ENCODE measurements around the gene ARHGAP27. TPM values are rescaled to one million over a fixed set of nuclear protein-coding genes. Genes with fewer than 3 reads are reported as not detected.

ARHGAP27 gene
- total RNA-seq, 1 experiment from 2014 or later = 0.17 TPM

- no TSS peak for BruUV-seq (replicated peaks)
- POLR2A ChIA-PET (ENCODE audit: low non-redundant PET) = no interaction called here
- intact Hi-C loops (cut with micrococcal nuclease; ENCODE audit: unreplicated experiment) = no loop called here
- H3K9me3 ChIP-seq (ENCODE audit: low read depth, low read length, poor library complexity, severe bottlenecking) = no peaks in the 10 kb centered on the region
- DNase-seq (ENCODE audit: low spot score) = no peak
- H3K4me1 ChIP-seq (ENCODE audit: insufficient read depth, low read length, poor library complexity, severe bottlenecking) = no peaks in the 10 kb centered on the region
- H3K36me3 ChIP-seq (ENCODE audit: insufficient read depth, low read length, poor library complexity, severe bottlenecking) = no peaks in the 10 kb centered on the region
- no peaks in the 10 kb centered on the region for H3K27me3 ChIP-seq (replicated peaks; ENCODE audit: insufficient read depth, low read depth, low read length, poor library complexity)
- CTCF ChIA-PET = no interaction called here
- no peak overlapping the region for H3K4me3 ChIP-seq (ENCODE audit: low read depth, low read length, poor library complexity, severe bottlenecking)
- no peak overlapping the region for H3K27ac ChIP-seq (ENCODE audit: low read depth, low read length, poor library complexity, severe bottlenecking)
- TF ChIP-seq CTCF (conservative IDR thresholded peaks at IDR 0.05; ENCODE audit: low read depth, low read length) = no peak
- no peak for TF ChIP-seq EZH2 (IDR thresholded peaks at IDR 0.05; ENCODE audit: borderline replicate concordance, low read depth, low read length, poor library complexity, severe bottlenecking)
Observed at GRCh38 chr17:45391291-45391690, 41.4 kb downstream of the ARHGAP27 start.

GRCh38 chr17:45389354-45389753 is 43.3 kb downstream of the ARHGAP27 start:
- no peaks in the 10 kb centered on the region for H3K4me1 ChIP-seq (ENCODE audit: insufficient read depth, low read length, poor library complexity, severe bottlenecking)
- CTCF ChIA-PET = interaction anchor here (0.6 kb wide), 1 partner anchor 112 kb away, joined by 3 read pairs; no protein-coding TSS in a partner anchor
- H3K36me3 ChIP-seq (ENCODE audit: insufficient read depth, low read length, poor library complexity, severe bottlenecking) = no peaks in the 10 kb centered on the region
- H3K9me3 ChIP-seq (ENCODE audit: low read depth, low read length, poor library complexity, severe bottlenecking) = no peaks in the 10 kb centered on the region
- H3K27me3 ChIP-seq (replicated peaks; ENCODE audit: insufficient read depth, low read depth, low read length, poor library complexity) = no peaks in the 10 kb centered on the region
- POLR2A ChIA-PET (ENCODE audit: low non-redundant PET) = no interaction called here
- H3K4me3 ChIP-seq (ENCODE audit: low read depth, low read length, poor library complexity, severe bottlenecking) = no peak overlapping the region
- intact Hi-C loops (cut with micrococcal nuclease; ENCODE audit: unreplicated experiment) = loop anchor here (5.0 to 10.0 kb wide), 2 partner anchors 112 to 255 kb away; partner anchors contain the start of genes ACBD4 and PLCD3
- TF ChIP-seq CTCF (conservative IDR thresholded peaks at IDR 0.05; ENCODE audit: low read depth, low read length) (no peak), EZH2 (IDR thresholded peaks at IDR 0.05; ENCODE audit: borderline replicate concordance, low read depth, low read length, poor library complexity, severe bottlenecking) (no peak)
- H3K27ac ChIP-seq (ENCODE audit: low read depth, low read length, poor library complexity, severe bottlenecking) = no peak overlapping the region
- no TSS peak for BruUV-seq (replicated peaks)
- DNase-seq (ENCODE audit: low spot score) = no peak

GRCh38 chr17:45388604-45389325 is 43.9 kb downstream of the ARHGAP27 start:
- H3K4me1 ChIP-seq (ENCODE audit: insufficient read depth, low read length, poor library complexity, severe bottlenecking) = no peaks in the 10 kb centered on the region
- DNase-seq (ENCODE audit: low spot score) = no peak
- no TSS peak for BruUV-seq (replicated peaks)
- POLR2A ChIA-PET (ENCODE audit: low non-redundant PET) = no interaction called here
- no peak overlapping the region for H3K27ac ChIP-seq (ENCODE audit: low read depth, low read length, poor library complexity, severe bottlenecking)
- TF ChIP-seq CTCF (conservative IDR thresholded peaks at IDR 0.05; ENCODE audit: low read depth, low read length) = no peak
- TF ChIP-seq EZH2 (IDR thresholded peaks at IDR 0.05; ENCODE audit: borderline replicate concordance, low read depth, low read length, poor library complexity, severe bottlenecking) = no peak
- no peaks in the 10 kb centered on the region for H3K36me3 ChIP-seq (ENCODE audit: insufficient read depth, low read length, poor library complexity, severe bottlenecking)
- CTCF ChIA-PET = interaction anchor here (0.6 to 1.0 kb wide), 2 partner anchors 112 to 170 kb away, joined by 3 read pairs; no protein-coding TSS in a partner anchor
- no peaks in the 10 kb centered on the region for H3K27me3 ChIP-seq (replicated peaks; ENCODE audit: insufficient read depth, low read depth, low read length, poor library complexity)
- no peak overlapping the region for H3K4me3 ChIP-seq (ENCODE audit: low read depth, low read length, poor library complexity, severe bottlenecking)
- H3K9me3 ChIP-seq (ENCODE audit: low read depth, low read length, poor library complexity, severe bottlenecking) = no peaks in the 10 kb centered on the region
- intact Hi-C loops (cut with micrococcal nuclease; ENCODE audit: unreplicated experiment) = loop anchor here (5.0 to 10.0 kb wide), 2 partner anchors 111 to 254 kb away; partner anchors contain the start of genes ACBD4 and PLCD3
